Liver (tissue), 9 donors: ENCODE results near the gene CALML3. TPM values are rescaled to one million over a fixed set of nuclear protein-coding genes. Genes with fewer than 3 reads are reported as not detected.

Experiments used
- DNase-seq: peaks from one replicate; pipeline ENCODE4 v3.0.0-alpha.2; 2017; ENCODE audit warnings: low spot score
- H3K27ac ChIP-seq, 2 donors: one replicate each; pipeline ENCODE4 v1.7.0; 2013; ENCODE audit warnings: inconsistent platforms in 2 of 2, low read length in 2 of 2, control low read depth in 1 of 2, low read depth in 1 of 2, mild to moderate bottlenecking in 1 of 2
- H3K27me3 ChIP-seq, 4 donors: one replicate each; pipeline versions ENCODE4 v1.6.1 to v1.7.0; 2013; ENCODE audit warnings: low read length in 3 of 4, inconsistent platforms in 1 of 4, mild to moderate bottlenecking in 1 of 4, moderate library complexity in 1 of 4; ENCODE audit not compliant: control insufficient read depth in 4 of 4, insufficient read depth in 4 of 4
- H3K36me3 ChIP-seq, 4 donors: one replicate each; pipeline versions ENCODE4 v1.6.1 to v1.7.0; 2013; ENCODE audit warnings: low read length in 3 of 4, mild to moderate bottlenecking in 3 of 4, low read depth in 1 of 4, moderate library complexity in 1 of 4; ENCODE audit not compliant: control insufficient read depth in 4 of 4, insufficient read depth in 3 of 4
- H3K4me1 ChIP-seq, 4 donors: one replicate each; pipeline versions ENCODE4 v1.6.1 to v1.7.0; 2013; ENCODE audit warnings: low read length in 3 of 4, mild to moderate bottlenecking in 3 of 4, moderate library complexity in 1 of 4; ENCODE audit not compliant: control insufficient read depth in 4 of 4, insufficient read depth in 4 of 4
- H3K4me3 ChIP-seq, 3 donors: one replicate each; pipeline versions ENCODE4 v1.6.1 to v1.7.0; 2013; ENCODE audit warnings: low read length in 3 of 3, control low read depth in 1 of 3, low read depth in 1 of 3, mild to moderate bottlenecking in 1 of 3
- H3K9ac ChIP-seq, 2 donors: one replicate each; pipeline ENCODE4 v1.7.0; 2013; ENCODE audit warnings: low read length in 2 of 2, mild to moderate bottlenecking in 2 of 2, moderate library complexity in 2 of 2, control low read depth in 1 of 2, low read depth in 1 of 2
- H3K9me3 ChIP-seq, 4 donors: one replicate each; pipeline versions ENCODE4 v1.6.1 to v1.7.0; 2013; ENCODE audit warnings: low read length in 3 of 4; ENCODE audit not compliant: control insufficient read depth in 4 of 4
- CTCF ChIP-seq: fragments of 150-350 bp; IDR thresholded peaks from 2 replicates; pipeline ENCODE4 v1.5.1; 2017; ENCODE audit warnings: improper control_type of control experiment, low read depth, low read length; ENCODE audit not compliant: missing input control
- EGR1 ChIP-seq, 2 donors: IDR thresholded peaks; 2 replicates each; pipeline ENCODE4 v1.6.1; 2016 to 2018; ENCODE audit warnings: antibody characterized with exemption in 2 of 2, low read depth in 2 of 2
- FOXA1 ChIP-seq: IDR thresholded peaks from 2 replicates; pipeline ENCODE4 v1.6.1; 2016; ENCODE audit warnings: antibody characterized with exemption
- FOXA2 ChIP-seq: IDR thresholded peaks from 2 replicates; pipeline ENCODE4 v1.6.1; 2016; ENCODE audit warnings: antibody characterized with exemption
- GABPA ChIP-seq, 2 donors: IDR thresholded peaks in 1 of 2; conservative IDR thresholded peaks in 1 of 2; 2 replicates each; pipeline ENCODE4 v1.6.1; 2016; ENCODE audit warnings: antibody characterized with exemption in 2 of 2, mild to moderate bottlenecking in 1 of 2, moderate library complexity in 1 of 2
- HNF4A ChIP-seq, 2 donors: conservative IDR thresholded peaks; 2 replicates each; pipeline ENCODE4 v1.6.1; 2016; ENCODE audit warnings: antibody characterized with exemption in 2 of 2, mild to moderate bottlenecking in 2 of 2
- HNF4G ChIP-seq: IDR thresholded peaks from 2 replicates; pipeline ENCODE4 v1.6.1; 2016; ENCODE audit warnings: antibody characterized with exemption
- JUND ChIP-seq, 2 donors: IDR thresholded peaks; 2 replicates each; pipeline ENCODE4 v1.6.1; 2016; ENCODE audit warnings: antibody characterized with exemption in 2 of 2
- RAD21 ChIP-seq, 2 donors: IDR thresholded peaks; 2 replicates each; pipeline ENCODE4 v1.6.1; 2016; ENCODE audit warnings: antibody characterized with exemption in 2 of 2, mild to moderate bottlenecking in 2 of 2
- REST ChIP-seq: IDR thresholded peaks from 2 replicates; pipeline ENCODE4 v1.6.1; 2016; ENCODE audit warnings: antibody characterized with exemption, mild to moderate bottlenecking
- SP1 ChIP-seq: IDR thresholded peaks from 2 replicates; pipeline ENCODE4 v1.6.1; 2018; ENCODE audit warnings: antibody characterized with exemption, mild to moderate bottlenecking
- TAF1 ChIP-seq: conservative IDR thresholded peaks from 2 replicates; pipeline ENCODE4 v1.6.1; 2016; ENCODE audit warnings: antibody characterized with exemption, mild to moderate bottlenecking
- YY1 ChIP-seq: IDR thresholded peaks from 2 replicates; pipeline ENCODE4 v1.6.1; 2016; ENCODE audit warnings: antibody characterized with exemption, mild to moderate bottlenecking
- ZBTB33 ChIP-seq: IDR thresholded peaks from 2 replicates; pipeline ENCODE4 v1.6.1; 2016; ENCODE audit warnings: antibody characterized with exemption
- WGBS: extraction: QIAGEN DNeasy Blood & Tissue Kit; methylation state at CpG from one replicate; pipeline ENCODE4 v1.1.7; 2013; 5-methylcytosine and 5-hydroxymethylcytosine counted together
- polyA plus RNA-seq, 2 donors: library from polyadenylated mRNA; stranded (reverse) in 1 of 2; unstranded in 1 of 2; fragments of 200-250 nt in 1 of 2; fragments of >200 nt in 1 of 2; fragmentation: Nextera tagmentation in 1 of 2; extraction: Ambion mirVana in 1 of 2; gene quantifications; one replicate each; pipeline versions ENCODE4 v1.2.1 to v1.2.3, GENCODE V29; 2013 to 2015
- total RNA-seq, 2 donors: library from RNA; depleted of rRNA; stranded (reverse); fragments of >200 nt; gene quantifications; one replicate each; pipeline ENCODE4 v1.2.3, GENCODE V29; 2014
- TF ChIP-seq, protein P1 (sequence below): IDR thresholded peaks from 2 replicates; pipeline ENCODE4 v1.6.1; 2016; ENCODE audit warnings: antibody characterized with exemption
- donor health status: healthy.
- donor health status: healthy.
- donor health status: healthy.
- donor health status: healthy.
- donor health status: healthy.

Gene CALML3
- total and polyA plus RNA-seq, 4 donors, result not detected

DNA sequence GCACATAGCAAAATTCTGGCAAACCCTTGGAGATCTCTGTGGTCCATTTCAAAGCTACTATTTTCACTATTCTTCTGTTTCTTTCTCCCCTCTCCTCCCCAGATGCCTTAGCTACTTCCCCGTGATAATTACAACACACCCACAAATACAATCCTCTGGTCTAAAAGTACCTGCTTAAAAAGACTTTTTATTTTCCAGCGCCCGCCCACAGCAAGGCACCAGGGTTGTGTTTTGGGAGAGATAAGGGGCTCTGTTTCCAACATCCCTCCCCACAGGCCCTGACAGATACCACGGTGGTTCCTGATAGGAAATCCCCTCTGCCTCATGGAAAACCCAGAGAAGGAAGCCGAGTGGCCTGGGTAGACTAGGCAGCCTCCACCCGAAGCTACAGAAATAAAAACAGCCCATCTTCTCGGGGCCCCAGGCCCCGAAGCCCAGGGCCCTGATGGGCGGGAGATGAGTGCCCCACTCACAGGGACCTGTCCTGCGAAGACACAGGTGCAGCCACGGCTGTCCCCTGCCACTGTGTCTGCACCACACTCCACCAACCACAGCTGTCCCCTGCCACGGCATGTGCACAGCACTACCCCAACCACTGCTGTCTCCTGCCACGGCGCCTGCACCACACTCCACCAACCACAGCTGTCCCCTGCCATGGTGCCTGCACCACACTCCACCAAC is 45.1 kb upstream of the CALML3 start:
- Histone ChIP-seq H3K9ac (no peak overlapping the region), H3K9me3 (no peaks in the 10 kb centered on the region), H3K27me3 (no peaks in the 10 kb centered on the region), H3K27ac (no peak overlapping the region), H3K4me1 (no peaks in the 10 kb centered on the region), H3K4me3 (no peak overlapping the region), H3K36me3 (no peaks in the 10 kb centered on the region)
- peak; percentile 55 for DNase-seq
- TF ChIP-seq, protein P1, sequence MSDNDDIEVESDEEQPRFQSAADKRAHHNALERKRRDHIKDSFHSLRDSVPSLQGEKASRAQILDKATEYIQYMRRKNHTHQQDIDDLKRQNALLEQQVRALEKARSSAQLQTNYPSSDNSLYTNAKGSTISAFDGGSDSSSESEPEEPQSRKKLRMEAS, result no peak
- TF ChIP-seq FOXA2, result no peak
- no peak for TF ChIP-seq JUND (IDR thresholded peaks at IDR 0.05)
- no peak for TF ChIP-seq REST
- TF ChIP-seq EGR1 (IDR thresholded peaks at IDR 0.05; ENCODE audit: low read depth in 2 of 2), result no peak
- no peak for TF ChIP-seq YY1
- no peak for TF ChIP-seq ZBTB33
- TF ChIP-seq HNF4G, result no peak
- no peak for TF ChIP-seq SP1
- no peak for TF ChIP-seq CTCF
- no peak for TF ChIP-seq GABPA (IDR thresholded peaks at IDR 0.05 in 1 of 2, conservative IDR thresholded peaks at IDR 0.05 in 1 of 2)
- no peak for TF ChIP-seq TAF1
- 84% methylated on average over 14 of the region's 14 CpGs for WGBS

DNA sequence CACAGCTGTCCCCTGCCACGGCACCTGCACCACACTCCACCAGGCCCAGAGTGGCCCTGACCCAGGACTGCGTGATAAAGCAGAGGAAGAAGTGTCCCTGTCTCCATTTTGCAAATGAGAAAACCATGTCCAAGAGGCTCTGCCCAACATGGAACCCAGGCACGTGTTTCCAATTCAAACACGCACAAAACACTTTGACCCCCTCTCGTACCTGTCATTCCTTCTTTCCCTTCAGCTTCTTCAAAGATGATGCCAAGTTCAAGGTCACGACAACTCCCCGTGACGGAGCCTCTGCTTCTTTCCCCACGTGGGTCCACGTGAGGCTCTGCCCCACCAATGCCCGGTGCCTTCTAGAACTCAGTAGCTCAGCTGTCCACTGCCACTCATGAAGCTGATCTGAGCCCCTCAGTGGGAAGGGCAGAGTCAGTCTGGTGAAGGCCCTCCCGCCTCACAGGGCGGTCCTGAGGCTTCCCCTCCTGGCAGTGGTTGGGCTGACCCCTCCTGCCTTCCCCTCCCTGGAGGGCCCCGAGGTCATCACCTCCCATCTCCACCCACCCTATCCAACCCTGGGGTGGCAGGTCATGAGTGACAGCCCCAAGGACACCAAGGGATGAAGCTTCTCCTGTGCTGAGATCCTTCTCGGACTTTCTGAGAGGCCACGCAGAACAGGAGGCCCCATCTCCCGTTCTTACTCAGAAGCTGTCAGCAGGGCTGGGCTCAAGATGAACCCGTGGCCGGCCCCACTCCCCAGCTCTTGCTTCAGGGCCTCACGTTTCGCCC is 44.4 kb upstream of the CALML3 start:
- no peak for DNase-seq
- H3K27ac ChIP-seq, result no peak overlapping the region
- no peaks in the 10 kb centered on the region for H3K27me3 ChIP-seq
- H3K36me3 ChIP-seq, result no peaks in the 10 kb centered on the region
- H3K4me1 ChIP-seq, result no peaks in the 10 kb centered on the region
- 91% methylated on average over 21 of the region's 21 CpGs for WGBS
- no peaks in the 10 kb centered on the region for H3K9me3 ChIP-seq
- no peak overlapping the region for H3K9ac ChIP-seq
- H3K4me3 ChIP-seq, result no peak overlapping the region
- TF ChIP-seq CTCF (no peak), JUND (IDR thresholded peaks at IDR 0.05) (no peak), YY1 (no peak), FOXA1 (no peak), REST (no peak), HNF4A (conservative IDR thresholded peaks at IDR 0.05) (no peak), EGR1 (IDR thresholded peaks at IDR 0.05; ENCODE audit: low read depth in 2 of 2) (no peak), RAD21 (IDR thresholded peaks at IDR 0.05) (no peak), TAF1 (no peak), GABPA (IDR thresholded peaks at IDR 0.05 in 1 of 2, conservative IDR thresholded peaks at IDR 0.05 in 1 of 2) (no peak), FOXA2 (no peak)
- TF ChIP-seq, protein P1, result no peak
